Astrocyte of the cerebellum (primary cell): ENCODE results near the gene LRP1-AS.

Source experiments
- DNase-seq: peaks from one replicate; pipeline ENCODE4 v3.0.0-alpha.2; 2011; ENCODE audit warnings: low read depth
- H3K4me3 ChIP-seq: 2 replicates; pipeline ENCODE4 v1.5.1; 2011; ENCODE audit warnings: mild to moderate bottlenecking, low read depth, low read length, moderate library complexity
- in situ Hi-C: cut with HindIII; loops from 2 replicates; pipeline ENCODE4 v1.10.0; 2017; ENCODE audit warnings: low sequenced_read_pairs
- TF ChIP-seq, protein P1 (sequence below): IDR thresholded peaks from 2 replicates; pipeline ENCODE4 v1.5.1; 2012; ENCODE audit warnings: low read length, low read depth, moderate library complexity, mild to moderate bottlenecking; ENCODE audit errors: missing control alignments

The LRP1-AS gene

DNA sequence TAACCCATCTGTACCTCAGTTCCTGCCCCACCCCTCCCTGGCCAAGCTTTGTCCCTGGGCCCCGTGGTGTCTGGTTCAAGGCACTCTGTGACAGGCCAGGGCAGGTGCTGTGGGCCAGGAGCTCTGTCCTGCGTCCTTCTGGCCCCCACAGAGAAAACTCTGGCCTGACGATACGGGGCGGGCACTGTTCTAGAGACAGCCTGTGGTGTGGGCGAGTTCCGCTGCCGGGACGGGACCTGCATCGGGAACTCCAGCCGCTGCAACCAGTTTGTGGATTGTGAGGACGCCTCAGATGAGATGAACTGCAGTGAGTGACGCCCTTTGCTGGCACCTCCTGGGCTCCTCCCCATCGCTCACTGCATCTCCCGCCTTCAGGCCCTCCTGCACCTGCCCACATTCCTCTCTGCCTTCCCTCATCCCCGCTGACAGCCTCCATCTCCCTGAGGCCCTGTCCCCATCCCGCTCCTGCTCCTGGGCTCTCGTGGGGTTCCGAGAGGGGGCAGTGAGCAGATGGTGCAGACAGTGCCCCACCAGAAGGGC, 46.4 kb upstream of the LRP1-AS start:
- in situ Hi-C loops, result no loop called here
- TF ChIP-seq, protein P1, sequence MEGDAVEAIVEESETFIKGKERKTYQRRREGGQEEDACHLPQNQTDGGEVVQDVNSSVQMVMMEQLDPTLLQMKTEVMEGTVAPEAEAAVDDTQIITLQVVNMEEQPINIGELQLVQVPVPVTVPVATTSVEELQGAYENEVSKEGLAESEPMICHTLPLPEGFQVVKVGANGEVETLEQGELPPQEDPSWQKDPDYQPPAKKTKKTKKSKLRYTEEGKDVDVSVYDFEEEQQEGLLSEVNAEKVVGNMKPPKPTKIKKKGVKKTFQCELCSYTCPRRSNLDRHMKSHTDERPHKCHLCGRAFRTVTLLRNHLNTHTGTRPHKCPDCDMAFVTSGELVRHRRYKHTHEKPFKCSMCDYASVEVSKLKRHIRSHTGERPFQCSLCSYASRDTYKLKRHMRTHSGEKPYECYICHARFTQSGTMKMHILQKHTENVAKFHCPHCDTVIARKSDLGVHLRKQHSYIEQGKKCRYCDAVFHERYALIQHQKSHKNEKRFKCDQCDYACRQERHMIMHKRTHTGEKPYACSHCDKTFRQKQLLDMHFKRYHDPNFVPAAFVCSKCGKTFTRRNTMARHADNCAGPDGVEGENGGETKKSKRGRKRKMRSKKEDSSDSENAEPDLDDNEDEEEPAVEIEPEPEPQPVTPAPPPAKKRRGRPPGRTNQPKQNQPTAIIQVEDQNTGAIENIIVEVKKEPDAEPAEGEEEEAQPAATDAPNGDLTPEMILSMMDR, result no peak
- H3K4me3 ChIP-seq, result no peak overlapping the region
- DNase-seq, result no peak

DNA sequence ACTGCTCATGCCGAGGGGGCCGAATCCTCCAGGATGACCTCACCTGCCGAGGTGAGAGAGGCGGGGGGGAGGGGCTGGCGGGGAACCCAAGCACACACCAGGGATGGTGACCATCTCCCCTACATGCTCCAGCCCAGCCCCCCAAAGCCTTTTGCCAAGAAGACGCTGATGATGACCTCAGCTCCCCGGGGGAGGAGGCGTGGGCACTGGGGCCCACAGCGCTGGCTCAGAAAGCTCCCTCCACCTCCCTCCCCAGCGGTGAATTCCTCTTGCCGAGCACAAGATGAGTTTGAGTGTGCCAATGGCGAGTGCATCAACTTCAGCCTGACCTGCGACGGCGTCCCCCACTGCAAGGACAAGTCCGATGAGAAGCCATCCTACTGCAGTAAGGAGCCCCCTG, 45.5 kb upstream of the LRP1-AS start:
- in situ Hi-C loops, result no loop called here
- no peak overlapping the region for H3K4me3 ChIP-seq
- TF ChIP-seq, protein P1, result no peak
- no peak for DNase-seq

DNA sequence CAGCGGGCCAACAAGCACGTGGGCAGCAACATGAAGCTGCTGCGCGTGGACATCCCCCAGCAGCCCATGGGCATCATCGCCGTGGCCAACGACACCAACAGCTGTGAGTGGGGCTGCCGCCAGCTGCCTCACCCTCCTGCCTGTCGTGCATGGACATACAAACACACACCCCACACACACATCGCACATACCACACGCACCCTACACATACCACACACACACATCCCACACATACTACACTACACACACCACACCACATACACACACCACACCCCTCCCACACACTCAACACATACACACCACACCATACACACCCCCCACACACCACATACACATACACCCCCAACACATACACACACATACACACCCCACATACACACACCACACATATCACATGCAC, 44.0 kb upstream of the LRP1-AS start:
- DNase-seq, result no peak
- H3K4me3 ChIP-seq, result no peak overlapping the region
- in situ Hi-C loops, result no loop called here
- TF ChIP-seq, protein P1, result no peak

DNA sequence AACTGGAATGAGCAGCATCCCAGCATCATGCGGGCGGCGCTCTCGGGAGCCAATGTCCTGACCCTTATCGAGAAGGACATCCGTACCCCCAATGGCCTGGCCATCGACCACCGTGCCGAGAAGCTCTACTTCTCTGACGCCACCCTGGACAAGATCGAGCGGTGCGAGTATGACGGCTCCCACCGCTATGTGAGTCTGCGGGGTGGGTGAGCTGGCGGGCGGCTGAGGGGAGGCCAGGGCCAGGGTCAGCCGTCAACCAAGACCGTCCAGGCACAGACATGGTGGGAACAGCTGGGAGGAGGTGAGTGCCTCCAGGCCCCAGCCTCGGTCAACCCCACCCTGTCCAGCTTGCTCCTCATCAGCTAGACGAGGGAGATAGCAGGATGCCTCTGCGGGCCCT, 43.4 kb upstream of the LRP1-AS start:
- no peak overlapping the region for H3K4me3 ChIP-seq
- in situ Hi-C loops, result no loop called here
- TF ChIP-seq, protein P1, result no peak
- DNase-seq, result no peak

DNA sequence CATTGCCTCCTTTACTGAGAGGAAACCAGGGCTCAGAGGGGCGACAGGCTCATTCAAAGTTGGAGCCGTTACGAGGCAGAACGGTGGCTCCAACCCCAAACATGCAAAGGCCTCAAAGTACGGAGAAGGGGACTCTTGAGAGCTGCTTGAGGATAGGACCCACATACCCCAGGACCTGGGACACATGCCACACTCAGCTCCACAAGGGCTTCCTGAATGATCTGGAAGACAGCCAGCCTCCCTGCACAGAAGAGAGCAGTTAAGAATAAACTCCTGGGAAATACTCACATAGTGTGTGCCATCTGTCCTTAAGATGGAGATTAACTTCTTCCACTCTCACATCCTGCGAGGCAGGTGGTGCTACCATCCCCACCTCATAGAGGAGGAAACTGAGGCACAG, 42.6 kb upstream of the LRP1-AS start:
- DNase-seq, result no peak
- TF ChIP-seq, protein P1, result no peak
- in situ Hi-C loops, result no loop called here
- H3K4me3 ChIP-seq, result no peak overlapping the region

DNA sequence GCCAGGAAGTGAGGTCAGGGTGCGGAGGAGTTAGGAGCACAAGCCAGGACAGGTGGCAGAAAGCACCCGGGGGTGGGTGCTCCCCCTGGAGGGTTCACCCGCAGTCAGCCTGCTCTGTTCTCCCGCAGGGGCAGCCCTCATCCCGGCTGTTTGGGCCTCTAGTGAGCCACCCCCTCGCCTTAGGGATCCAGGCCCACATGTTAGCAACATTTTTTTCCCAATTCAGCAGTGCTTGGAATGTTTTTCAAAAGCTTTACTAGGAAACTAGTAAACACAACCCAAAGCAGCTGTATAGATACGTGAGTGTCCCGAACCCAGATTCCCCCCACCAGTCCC, 40.6 kb upstream of the LRP1-AS start:
- no peak for DNase-seq
- H3K4me3 ChIP-seq, result no peak overlapping the region
- in situ Hi-C loops, result loop anchor here (10.0 kb wide), 1 partner anchor 47 kb away; a partner anchor contains a TSS
- TF ChIP-seq, protein P1, result no peak
